Left ventricle myocardium superior (tissue), 1 donor: ENCODE results near the gene ARFGEF2. TPM values are rescaled to one million over a fixed set of nuclear protein-coding genes. Genes with fewer than 3 reads are reported as not detected.

Experiments used
- ATAC-seq: fragments of 200-7000 bp; cut with Tn5 transposase; one replicate; pipeline ENCODE4 v1.9.1; 2020; ENCODE audit warnings: mild to moderate bottlenecking, moderate library complexity
- DNase-seq: peaks from one replicate; pipeline ENCODE4 v3.0.0-alpha.2; 2020
- intact Hi-C: fragments of 100-400 bp; cut with micrococcal nuclease; formaldehyde crosslinking; loops from one replicate; pipeline ENCODE4 v1.11.0; 2022
- total RNA-seq: library from RNA; stranded (reverse); fragmentation: NEBNext Ultra II Directional; extraction: Animal tissue kit (Norgen Biotek cat#: 25700); gene quantifications from one replicate; pipeline ENCODE4 v1.2.1, GENCODE V29; 2021
- donor health status: DM: no; HTN: yes; CAD: no; lungs with severe emphysema.

Gene ARFGEF2
- total RNA-seq, 1 donor from 2014 or later: 44.9 TPM

GRCh38 chr20:48897305-48898010, 24.1 kb upstream of the ARFGEF2 start:
- ATAC-seq: peak; percentile 76
- intact Hi-C loops: no loop called here
- DNase-seq: no peak

GRCh38 chr20:48898210-48898609, 23.3 kb upstream of the ARFGEF2 start:
- no peak for ATAC-seq
- no peak for DNase-seq
- intact Hi-C loops: no loop called here

GRCh38 chr20:48898896-48899530, 22.5 kb upstream of the ARFGEF2 start:
- ATAC-seq (no peak), DNase-seq (no peak)
- intact Hi-C loops: no loop called here

GRCh38 chr20:48899881-48900280, 21.6 kb upstream of the ARFGEF2 start:
- intact Hi-C loops: loop anchor here (5.0 kb wide), 1 partner anchor 243 kb away; no protein-coding TSS in a partner anchor
- DNase-seq (no peak), ATAC-seq (no peak)

- ATAC-seq: no peak
- intact Hi-C loops: loop anchor here (5.0 kb wide), 1 partner anchor 244 kb away; no protein-coding TSS in a partner anchor
These were observed 20.2 kb upstream of the ARFGEF2 start for GRCh38 chr20:48901326-48901725.

GRCh38 chr20:48903705-48904104, 17.8 kb upstream of the ARFGEF2 start:
- intact Hi-C loops: loop anchor here (5.0 kb wide), 1 partner anchor 246 kb away; no protein-coding TSS in a partner anchor
- ATAC-seq: no peak
- DNase-seq: no peak

More at GRCh38 chr20:48901326-48901725, 20.2 kb upstream of the ARFGEF2 start:
- DNase-seq: no peak

GRCh38 chr20:48904566-48905296, 16.8 kb upstream of the ARFGEF2 start:
- peak; percentile 46 for DNase-seq

GRCh38 chr20:48905297-48905647, 16.2 kb upstream of the ARFGEF2 start:
- no peak for ATAC-seq
- no peak for DNase-seq
- intact Hi-C loops: no loop called here

More at GRCh38 chr20:48904566-48905296, 16.8 kb upstream of the ARFGEF2 start:
- peak; percentile 60 for ATAC-seq
- intact Hi-C loops: loop anchor here (5.0 kb wide), 1 partner anchor 247 kb away; no protein-coding TSS in a partner anchor

- intact Hi-C loops: no loop called here
- no peak for DNase-seq
- ATAC-seq: no peak
These were observed 15.2 kb upstream of the ARFGEF2 start for GRCh38 chr20:48906221-48906877.

- intact Hi-C loops: no loop called here
- DNase-seq: no peak
- no peak for ATAC-seq
These were observed 12.7 kb upstream of the ARFGEF2 start for GRCh38 chr20:48908656-48909319.

- DNase-seq: no peak
- intact Hi-C loops: no loop called here
- no peak for ATAC-seq
These were observed 11.6 kb upstream of the ARFGEF2 start for GRCh38 chr20:48909910-48910309.

GRCh38 chr20:48910347-48910781, 11.1 kb upstream of the ARFGEF2 start:
- DNase-seq (no peak), ATAC-seq (peak; percentile 28)
- intact Hi-C loops: no loop called here

- intact Hi-C loops: no loop called here
- DNase-seq: no peak
- ATAC-seq: no peak
These were observed 9.4 kb upstream of the ARFGEF2 start for GRCh38 chr20:48912065-48912464.

GRCh38 chr20:48916699-48917098, 4.8 kb upstream of the ARFGEF2 start:
- no peak for DNase-seq
- no peak for ATAC-seq
- intact Hi-C loops: no loop called here

- intact Hi-C loops: no loop called here
- ATAC-seq (no peak), DNase-seq (no peak)
These were observed 2.1 kb upstream of the ARFGEF2 start for GRCh38 chr20:48919336-48919881.

GRCh38 chr20:48919882-48920526, 1.5 kb upstream of the ARFGEF2 start:
- no peak for ATAC-seq
- intact Hi-C loops: no loop called here
- no peak for DNase-seq

GRCh38 chr20:48920527-48921167, 864 bp upstream of the ARFGEF2 start:
- ATAC-seq (no peak), DNase-seq (no peak)
- intact Hi-C loops: no loop called here
